PC-3 (cell line): ENCODE results near the gene ENPP1. TPM values are rescaled to one million over a fixed set of nuclear protein-coding genes. Genes with fewer than 3 reads are reported as not detected.

Source experiments
- ATAC-seq: fragments of 200-7000 bp; cut with Tn5 transposase; 2 replicates; pipeline ENCODE4 v1.9.1; 2020; ENCODE audit warnings: mild to moderate bottlenecking, moderate library complexity
- BruUV-seq: library from RNA; stranded (reverse); fragments of 400-500 nt; replicated peaks from 2 replicates; lab custom pipeline; 2021; lab: Mats Ljungman, UMichigan
- CTCF ChIA-PET: fragments of 300-600 bp; sonication (Branson Sonifier 250); formaldehyde crosslinking; loops from one replicate; lab custom pipeline; 2022; ENCODE audit warnings: antibody characterized with exemption; lab: Charles Lee
- POLR2A ChIA-PET: fragments of 300-600 bp; sonication (Branson Sonifier 250); formaldehyde crosslinking; loops from one replicate; lab custom pipeline; 2022; ENCODE audit warnings: antibody characterized with exemption; ENCODE audit not compliant: unreplicated experiment; lab: Charles Lee
- DNase-seq: peaks from one replicate; pipeline ENCODE4 v3.0.0-alpha.2; 2015
- H2AFZ ChIP-seq: fragments of 300-600 bp; sonication (generic); 2 replicates; pipeline ENCODE4 v1.6.0; 2016; ENCODE audit warnings: antibody characterized with exemption, low read length
- H3F3A ChIP-seq: fragments of 300-600 bp; sonication (generic); one replicate; pipeline ENCODE4 v1.6.0; 2017; ENCODE audit warnings: antibody characterized with exemption, low read length, control low read depth, mild to moderate bottlenecking; ENCODE audit not compliant: unreplicated experiment
- H3K27ac ChIP-seq: fragments of 300-600 bp; sonication (generic); 2 replicates; pipeline ENCODE4 v1.5.1; 2016; ENCODE audit warnings: mild to moderate bottlenecking, low read length
- H3K27me3 ChIP-seq: fragments of 300-600 bp; sonication (generic); 2 replicates; pipeline ENCODE4 v1.6.1; 2016; ENCODE audit warnings: low read length, mixed read lengths
- H3K36me3 ChIP-seq: fragments of 300-600 bp; sonication (generic); 2 replicates; pipeline ENCODE4 v1.6.1; 2016; ENCODE audit warnings: low read depth, mixed run types, low read length, mixed read lengths
- H3K4me1 ChIP-seq: fragments of 300-600 bp; sonication (generic); 2 replicates; pipeline ENCODE4 v1.5.1; 2016; ENCODE audit warnings: low read length; ENCODE audit not compliant: insufficient read depth
- H3K4me2 ChIP-seq: fragments of 300-600 bp; sonication (generic); 2 replicates; pipeline ENCODE4 v1.6.0; 2016; ENCODE audit warnings: low read length
- H3K4me3 ChIP-seq: fragments of 300-600 bp; sonication (generic); 2 replicates; pipeline ENCODE4 v1.5.1; 2016; ENCODE audit warnings: mild to moderate bottlenecking, low read length, mixed read lengths
- H3K79me2 ChIP-seq: fragments of 300-600 bp; sonication (generic); 2 replicates; pipeline ENCODE4 v1.6.1; 2017; ENCODE audit warnings: low read length, mixed read lengths
- H3K9ac ChIP-seq: fragments of 300-600 bp; sonication (generic); 2 replicates; pipeline ENCODE4 v1.6.0; 2016; ENCODE audit warnings: mild to moderate bottlenecking, low read length
- H3K9me2 ChIP-seq: fragments of 300-600 bp; sonication (generic); replicated peaks from 2 replicates; pipeline ENCODE4 v1.6.1; 2016; ENCODE audit warnings: mixed run types, low read length, mixed read lengths
- H3K9me3 ChIP-seq: fragments of 300-600 bp; sonication (generic); 2 replicates; pipeline ENCODE4 v1.6.1; 2016; ENCODE audit warnings: low read length, mixed read lengths
- H4K20me1 ChIP-seq: fragments of 300-600 bp; sonication (generic); 2 replicates; pipeline ENCODE4 v1.6.1; 2016; ENCODE audit warnings: low read length, mixed read lengths
- CTCF ChIP-seq: fragments of 300-600 bp; sonication (generic); conservative IDR thresholded peaks from 2 replicates; pipeline ENCODE4 v1.5.1; 2017; ENCODE audit warnings: antibody characterized with exemption, low read depth, mild to moderate bottlenecking, low read length
- EZH2 ChIP-seq: fragments of 300-600 bp; sonication (generic); IDR thresholded peaks from one replicate; pipeline ENCODE4 v1.6.1; 2017; ENCODE audit warnings: antibody characterized with exemption, mild to moderate bottlenecking, low read length; ENCODE audit not compliant: unreplicated experiment
- EZH2phosphoT487 ChIP-seq: fragments of 300-600 bp; sonication (generic); IDR thresholded peaks from 2 replicates; pipeline ENCODE4 v1.6.1; 2018; ENCODE audit warnings: mild to moderate bottlenecking, antibody characterized with exemption, low read length, borderline replicate concordance
- intact Hi-C: fragments of 100-400 bp; cut with micrococcal nuclease; formaldehyde crosslinking; loops from 2 replicates; pipeline ENCODE4 v1.9.0; 2023
- total RNA-seq: library from RNA; depleted of rRNA; stranded (reverse); fragments of >200 nt; gene quantifications from 2 replicates; pipeline ENCODE4 v1.2.3, GENCODE V29; 2014

Gene ENPP1
- total RNA-seq, 1 experiment from 2014 or later, result 5.1 TPM

GRCh38 chr6:131897621-131898020, 89.8 kb downstream of the ENPP1 start:
- TF ChIP-seq EZH2, result no peak
- TF ChIP-seq EZH2phosphoT487, result no peak
- TF ChIP-seq CTCF, result no peak
- POLR2A ChIA-PET, result no interaction called here
- no TSS peak for BruUV-seq

GRCh38 chr6:131898718-131899117, 90.9 kb downstream of the ENPP1 start:
- no TSS peak for BruUV-seq

More at GRCh38 chr6:131897621-131898020, 89.8 kb downstream of the ENPP1 start:
- H3K4me1 ChIP-seq, result peaks cover 13% of the 10 kb centered on the region
- no peaks in the 10 kb centered on the region for H4K20me1 ChIP-seq
- no peaks in the 10 kb centered on the region for H3F3A ChIP-seq
- ATAC-seq, result no peak
- no peak overlapping the region for H3K4me2 ChIP-seq
- H3K36me3 ChIP-seq, result no peaks in the 10 kb centered on the region
- H3K27ac ChIP-seq, result no peak overlapping the region
- no peak overlapping the region for H2AFZ ChIP-seq
- CTCF ChIA-PET, result no interaction called here
- no peak for DNase-seq
- no peaks in the 10 kb centered on the region for H3K9me2 ChIP-seq
- H3K27me3 ChIP-seq, result no peaks in the 10 kb centered on the region
- H3K79me2 ChIP-seq, result no peaks in the 10 kb centered on the region
- no peak overlapping the region for H3K4me3 ChIP-seq
- H3K9ac ChIP-seq, result no peak overlapping the region
- H3K9me3 ChIP-seq, result 0 out of 2 replicates have a peak, but pooled peaks cover 2% of the 10 kb centered on the region
- intact Hi-C loops, result loop anchor here (5.0 kb wide), 1 partner anchor 35 kb away; no protein-coding TSS in a partner anchor

More at GRCh38 chr6:131898718-131899117, 90.9 kb downstream of the ENPP1 start:
- Histone ChIP-seq H3K4me2 (no peak overlapping the region), H3K27ac (no peak overlapping the region), H3K79me2 (no peaks in the 10 kb centered on the region), H3F3A (no peaks in the 10 kb centered on the region), H3K4me1 (peaks cover 13% of the 10 kb centered on the region), H3K9ac (no peak overlapping the region), H3K4me3 (no peak overlapping the region), H3K36me3 (no peaks in the 10 kb centered on the region), H4K20me1 (no peaks in the 10 kb centered on the region), H3K27me3 (no peaks in the 10 kb centered on the region), H3K9me3 (0 out of 2 replicates have a peak, but pooled peaks cover 2% of the 10 kb centered on the region), H3K9me2 (no peaks in the 10 kb centered on the region), H2AFZ (no peak overlapping the region)
- intact Hi-C loops, result loop anchor here (5.0 kb wide), 1 partner anchor 36 kb away; no protein-coding TSS in a partner anchor
- DNase-seq, result no peak
- TF ChIP-seq EZH2phosphoT487 (no peak), CTCF (no peak)
- no peak for ATAC-seq
- POLR2A ChIA-PET, result no interaction called here
- CTCF ChIA-PET, result no interaction called here
